BLaER1 treated with 17β-estradiol and CSF1 and Interleukin-3, amounts not matched to agents 10 nM and 100 nM (cell line): ENCODE data around the gene CFD.

Source experiments
- H3K27ac ChIP-seq, 11 experiments: shearing (Covaris generic); formaldehyde crosslinking; 2 replicates each; pipeline ENCODE4 v1.8.1; 2022
- H3K27me3 ChIP-seq, 11 experiments: shearing (Covaris generic); formaldehyde crosslinking; 2 replicates each; pipeline ENCODE4 v1.8.1; 2022
- H3K36me3 ChIP-seq, 11 experiments: shearing (Covaris generic); formaldehyde crosslinking; 2 replicates each; pipeline ENCODE4 v1.8.1; 2022
- H3K4me1 ChIP-seq, 10 experiments: shearing (Covaris generic); formaldehyde crosslinking; 2 replicates each; pipeline ENCODE4 v1.8.1; 2022
- H3K4me2 ChIP-seq, 11 experiments: shearing (Covaris generic); formaldehyde crosslinking; 2 replicates each; pipeline ENCODE4 v1.8.1; 2022
- H3K4me3 ChIP-seq, 10 experiments: shearing (Covaris generic); formaldehyde crosslinking; 2 replicates each; pipeline ENCODE4 v1.8.1; 2022
- H3K9ac ChIP-seq, 11 experiments: shearing (Covaris generic); formaldehyde crosslinking; 2 replicates each; pipeline ENCODE4 v1.8.1; 2022
- H3K9me3 ChIP-seq, 11 experiments: shearing (Covaris generic); formaldehyde crosslinking; replicated peaks in 1 of 11; 2 replicates each; pipeline ENCODE4 v1.8.1; 2022
- H4K20me1 ChIP-seq, 11 experiments: shearing (Covaris generic); formaldehyde crosslinking; 2 replicates each; pipeline ENCODE4 v1.8.1; 2022
- Cebpa-rat ChIP-seq, 11 experiments: shearing (Covaris generic); IDR thresholded peaks; 2 replicates each; pipeline ENCODE4 v1.8.1; 2022

The CFD gene

DNA sequence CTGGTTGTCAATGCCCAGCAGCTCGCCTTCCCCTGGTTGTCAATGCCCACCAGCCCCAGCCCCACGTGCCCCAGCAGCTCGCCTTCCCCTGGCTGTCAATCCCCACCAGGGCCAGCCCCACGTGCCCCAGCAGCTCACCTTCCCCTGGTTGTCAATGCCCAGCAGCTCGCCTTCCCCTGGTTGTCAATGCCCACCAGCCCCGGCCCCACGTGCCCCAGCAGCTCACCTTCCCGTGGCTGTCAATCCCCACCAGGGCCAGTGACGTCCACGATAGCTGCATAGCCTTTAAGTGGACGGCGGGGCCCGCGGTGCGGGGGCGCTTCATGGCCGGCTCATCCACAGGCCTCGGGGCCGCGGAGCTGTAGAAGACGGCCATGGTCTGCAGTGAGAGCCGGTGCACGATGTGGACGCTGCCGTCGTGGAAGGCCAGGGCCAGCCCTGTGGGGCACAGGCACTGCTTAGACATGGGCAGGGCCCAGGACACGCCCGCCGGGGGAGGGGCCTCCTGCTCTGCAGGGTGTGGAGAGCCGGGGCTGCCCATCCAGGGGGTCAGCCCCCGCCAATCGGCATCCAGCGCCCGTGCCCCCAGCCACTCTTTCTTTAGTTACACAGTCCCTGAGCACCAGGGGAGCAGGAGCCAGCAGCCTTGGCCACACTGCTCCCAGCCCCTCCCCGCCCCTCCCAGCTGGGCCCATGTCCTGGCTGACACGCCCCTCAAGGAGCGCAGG lies 20.4 kb downstream of the CFD start:
- Histone ChIP-seq H3K36me3 (peaks cover 63 to 84% (median 79%) of the 10 kb centered on the region in 11 experiments), H3K4me2 (no peak overlapping the region), H3K9me3 (no peaks in the 10 kb centered on the region), H3K4me1 (no peaks in the 10 kb centered on the region), H3K9ac (no peak overlapping the region), H3K4me3 (no peak overlapping the region), H3K27ac (no peak overlapping the region), H4K20me1 (peaks cover 0 to 84% (median 20%) of the 10 kb centered on the region in 11 experiments; a peak in 15 of 22 replicates), H3K27me3 (no peaks in the 10 kb centered on the region)
- TF ChIP-seq Cebpa-rat (IDR thresholded peaks at IDR 0.05) = no peak

DNA sequence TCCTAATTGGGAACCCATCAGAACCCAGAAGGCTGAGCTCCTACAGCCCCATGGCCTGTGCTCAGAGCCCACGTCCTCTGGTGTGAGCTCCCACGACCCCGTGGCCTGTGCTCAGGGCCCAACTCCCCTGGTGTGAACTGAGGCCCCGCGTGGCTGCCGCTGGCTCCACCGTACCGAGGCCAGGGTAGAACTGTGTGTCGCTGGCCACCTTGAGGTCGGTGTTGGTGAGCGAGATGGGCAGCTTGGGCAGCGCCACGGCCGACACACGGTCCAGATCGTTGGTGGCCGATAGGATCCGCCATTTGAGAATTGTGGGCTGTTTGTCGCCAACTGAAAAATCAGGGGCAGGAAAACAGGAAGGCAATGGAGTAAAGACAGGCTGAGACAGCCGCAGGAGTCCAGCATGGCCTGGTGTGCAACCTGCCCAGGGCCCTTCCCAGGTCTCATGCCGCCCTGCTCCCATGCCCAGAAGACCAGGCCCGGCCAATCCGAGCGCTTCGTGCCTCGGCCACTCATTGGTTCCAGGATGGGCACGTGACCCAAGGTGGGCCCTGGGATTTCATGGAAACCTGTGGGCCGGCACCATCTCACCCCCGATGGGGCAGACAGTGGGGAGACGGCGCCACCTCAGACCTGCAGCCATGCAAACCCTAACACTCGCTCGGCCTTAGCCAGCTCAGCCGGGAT lies 22.1 kb downstream of the CFD start:
- Histone ChIP-seq H3K27me3 (no peaks in the 10 kb centered on the region), H3K4me1 (no peaks in the 10 kb centered on the region), H3K9ac (no peak overlapping the region), H3K27ac (no peak overlapping the region), H3K9me3 (no peaks in the 10 kb centered on the region), H3K36me3 (peaks cover 64 to 84% (median 79%) of the 10 kb centered on the region in 11 experiments), H3K4me2 (no peak overlapping the region), H4K20me1 (peaks cover 0 to 84% (median 20%) of the 10 kb centered on the region in 11 experiments; a peak in 14 of 22 replicates), H3K4me3 (no peak overlapping the region)
- TF ChIP-seq Cebpa-rat (IDR thresholded peaks at IDR 0.05) = no peak

DNA sequence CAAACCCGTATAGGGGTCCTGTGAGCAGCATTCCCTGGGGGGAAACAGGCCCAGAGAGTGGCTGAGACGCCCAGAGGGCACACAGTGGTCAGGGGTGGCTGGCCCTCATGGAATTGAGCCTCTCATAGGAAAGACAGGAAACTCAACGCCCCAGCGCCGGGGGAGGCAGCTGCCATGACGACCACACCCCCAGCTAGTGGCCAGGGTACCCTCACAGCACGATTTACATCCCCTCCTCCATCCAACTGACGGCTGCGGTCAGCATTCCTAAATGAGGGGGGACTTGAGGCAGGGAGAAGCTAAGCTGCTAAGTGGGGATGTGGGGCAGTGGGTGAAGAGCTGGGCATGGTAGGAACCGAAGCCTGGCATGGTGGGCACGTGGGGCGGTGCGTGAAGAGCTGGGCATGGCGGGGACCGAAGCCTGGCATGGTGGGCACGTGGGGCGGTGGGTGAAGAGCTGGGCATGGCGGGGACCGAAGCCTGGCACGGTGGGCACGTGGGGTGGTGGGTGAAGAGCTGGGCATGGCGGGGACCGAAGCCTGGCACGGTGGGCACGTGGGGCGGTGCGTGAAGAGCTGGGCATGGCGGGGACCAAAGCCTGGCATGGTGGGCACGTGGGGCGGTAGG lies 23.5 kb downstream of the CFD start:
- Histone ChIP-seq H3K4me1 (no peaks in the 10 kb centered on the region), H3K9ac (no peak overlapping the region), H3K9me3 (no peaks in the 10 kb centered on the region), H3K27me3 (no peaks in the 10 kb centered on the region), H3K27ac (no peak overlapping the region), H3K4me2 (no peak overlapping the region), H4K20me1 (peaks cover 0 to 85% (median 14%) of the 10 kb centered on the region in 11 experiments; a peak in 12 of 22 replicates), H3K4me3 (no peak overlapping the region), H3K36me3 (peaks cover 70 to 90% (median 85%) of the 10 kb centered on the region in 11 experiments)
- TF ChIP-seq Cebpa-rat (IDR thresholded peaks at IDR 0.05) = no peak

DNA sequence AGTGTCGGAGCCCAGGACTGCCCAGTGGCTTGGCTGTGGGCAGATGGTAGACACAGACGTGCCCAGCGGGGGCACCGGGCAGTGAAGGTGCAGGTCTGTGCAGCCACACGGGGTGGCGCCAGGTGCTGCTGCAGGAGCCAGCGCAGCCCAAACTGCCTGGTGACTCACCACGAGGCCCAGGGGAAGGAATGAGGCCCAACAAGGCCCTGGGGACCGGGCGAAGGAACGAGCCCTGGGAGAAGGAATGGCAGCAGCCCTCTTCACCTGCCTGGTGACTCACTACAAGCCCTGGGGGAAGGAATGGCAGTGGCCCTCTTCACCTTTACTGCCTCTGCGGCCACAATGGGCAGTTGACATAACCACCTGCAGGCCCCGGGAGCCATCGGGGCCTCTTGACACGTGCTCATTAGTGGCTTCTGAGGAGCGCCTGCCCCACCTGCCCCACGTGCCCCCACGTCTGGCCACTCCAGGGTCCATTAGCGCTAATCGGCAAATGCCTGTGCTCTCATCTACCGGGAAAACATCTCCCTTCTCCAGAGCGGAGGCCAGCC lies 24.3 kb downstream of the CFD start:
- Histone ChIP-seq H3K27me3 (no peaks in the 10 kb centered on the region), H3K9me3 (no peaks in the 10 kb centered on the region), H3K4me1 (no peaks in the 10 kb centered on the region), H3K4me2 (no peak overlapping the region), H4K20me1 (peaks cover 0 to 93% (median 16%) of the 10 kb centered on the region in 11 experiments; a peak in 13 of 22 replicates), H3K36me3 (peaks cover 77 to 98% (median 92%) of the 10 kb centered on the region in 11 experiments), H3K9ac (no peak overlapping the region), H3K4me3 (no peak overlapping the region), H3K27ac (no peak overlapping the region)
- no peak for TF ChIP-seq Cebpa-rat (IDR thresholded peaks at IDR 0.05)

DNA sequence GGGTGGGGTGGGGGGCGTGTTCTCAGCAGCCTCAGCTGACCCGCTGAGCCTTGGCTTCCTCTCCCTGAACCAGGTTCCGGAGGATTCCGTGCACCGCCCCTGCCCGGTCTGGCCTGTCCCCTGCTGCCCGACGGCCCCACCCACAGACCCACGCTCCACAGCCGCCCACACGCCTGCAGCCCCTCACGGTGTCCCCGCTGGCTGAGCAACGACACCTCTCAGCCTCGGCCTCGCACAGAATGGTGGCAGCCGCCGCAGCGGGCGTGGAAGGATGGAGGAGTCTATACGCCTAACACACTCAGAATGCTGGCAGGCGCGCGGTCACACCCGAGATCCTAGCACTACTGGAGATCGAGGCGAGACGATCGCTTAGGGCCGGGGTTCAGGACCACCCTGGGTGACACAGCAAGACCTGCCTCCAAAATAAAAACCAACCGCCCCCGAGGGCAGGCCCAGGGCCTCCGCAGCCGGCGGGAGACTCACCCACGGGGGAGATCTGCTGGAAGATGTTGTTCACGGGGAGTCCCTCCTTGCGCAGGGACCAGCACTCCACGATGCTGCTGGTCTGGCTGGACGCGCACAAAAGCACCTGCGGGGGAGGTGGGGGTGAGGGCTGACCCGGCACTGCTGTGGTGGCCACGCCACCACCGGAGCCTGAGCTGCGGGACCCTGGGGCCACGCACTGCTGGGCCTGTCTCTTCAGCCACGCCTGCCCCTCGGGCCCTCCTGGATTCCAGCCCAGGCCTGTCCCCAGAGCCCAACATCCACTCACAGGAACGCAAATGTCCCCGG lies 25.2 kb downstream of the CFD start:
- peaks cover 86 to 100% (median 95%) of the 10 kb centered on the region in 11 experiments for H3K36me3 ChIP-seq
- no peak overlapping the region for H3K4me2 ChIP-seq
- no peaks in the 10 kb centered on the region for H3K27me3 ChIP-seq
- no peak overlapping the region for H3K27ac ChIP-seq
- H3K4me1 ChIP-seq = no peaks in the 10 kb centered on the region
- no peaks in the 10 kb centered on the region for H3K9me3 ChIP-seq
- H3K9ac ChIP-seq = no peak overlapping the region; a peak in 1 of 22 replicates
- no peak for TF ChIP-seq Cebpa-rat (IDR thresholded peaks at IDR 0.05)
- H4K20me1 ChIP-seq = peaks cover 1 to 95% (median 19%) of the 10 kb centered on the region in 11 experiments; a peak in 16 of 22 replicates
- H3K4me3 ChIP-seq = no peak overlapping the region

DNA sequence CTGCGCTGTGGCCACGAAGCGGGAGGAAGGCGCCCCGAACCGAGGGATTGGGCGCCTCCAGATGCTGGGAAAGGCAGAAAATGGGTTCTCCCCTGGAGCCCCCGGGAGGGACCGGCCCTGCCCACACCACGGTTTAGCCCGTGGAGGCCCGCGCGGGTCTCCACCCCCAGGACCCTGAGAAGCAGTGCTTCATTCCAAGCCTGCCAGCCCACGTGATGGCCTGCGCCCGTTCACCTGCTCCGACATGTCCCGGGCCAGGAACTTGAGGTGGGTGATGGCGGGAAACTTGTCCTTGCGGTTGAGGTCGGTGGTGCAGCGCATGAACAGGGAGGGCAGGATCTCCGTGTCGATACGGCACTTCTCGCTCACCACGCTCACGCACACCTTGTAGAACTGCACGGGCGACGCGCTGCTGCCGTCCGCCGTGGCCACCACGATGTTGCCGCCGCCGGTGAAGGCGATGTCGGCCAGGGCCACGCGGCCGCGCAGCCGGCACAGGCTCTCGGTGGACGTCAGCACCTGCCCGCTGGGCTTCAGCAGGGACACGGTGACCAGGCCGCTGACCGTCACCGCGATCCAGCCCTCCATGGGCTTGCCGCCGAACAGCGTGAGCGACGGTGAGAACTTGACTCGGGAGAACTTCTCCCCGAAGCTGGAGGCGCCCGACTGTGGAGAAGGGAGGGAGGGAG lies 26.2 kb downstream of the CFD start:
- TF ChIP-seq Cebpa-rat (IDR thresholded peaks at IDR 0.05) = no peak
- H3K4me2 ChIP-seq = no peak overlapping the region
- H4K20me1 ChIP-seq = peaks cover 9 to 95% (median 28%) of the 10 kb centered on the region in 11 experiments; a peak in 17 of 22 replicates
- no peak overlapping the region for H3K9ac ChIP-seq
- H3K27ac ChIP-seq = no peak overlapping the region
- no peaks in the 10 kb centered on the region for H3K27me3 ChIP-seq
- H3K36me3 ChIP-seq = peaks cover 93 to 100% (median 98%) of the 10 kb centered on the region in 11 experiments
- H3K4me3 ChIP-seq = no peak overlapping the region
- H3K4me1 ChIP-seq = no peaks in the 10 kb centered on the region
- no peaks in the 10 kb centered on the region for H3K9me3 ChIP-seq

DNA sequence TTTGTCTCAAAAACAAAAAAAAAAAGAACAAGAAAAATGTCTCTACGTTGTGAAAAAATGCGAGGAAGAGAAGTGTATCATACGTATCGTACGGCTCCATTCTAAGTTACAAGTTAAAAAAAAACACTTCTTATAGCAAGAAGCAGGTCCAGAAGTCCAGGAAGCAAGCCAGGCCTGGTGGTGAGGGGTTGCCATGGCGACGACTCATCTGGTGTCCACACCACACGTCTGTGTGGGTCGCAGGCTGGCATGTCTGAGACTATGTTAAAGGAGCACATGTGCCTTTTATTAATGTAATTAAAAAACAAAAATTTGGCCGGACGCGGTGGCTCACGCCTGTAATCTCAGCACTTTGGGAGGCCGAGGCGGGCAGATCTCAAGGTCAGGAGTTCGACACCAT lies 27.6 kb downstream of the CFD start:
- Histone ChIP-seq H3K4me2 (no peak overlapping the region), H3K4me1 (peaks cover 4 to 11% (median 4%) of the 10 kb centered on the region in 10 experiments; a peak in 16 of 20 replicates), H3K36me3 (peaks cover 79 to 92% (median 90%) of the 10 kb centered on the region in 11 experiments), H3K9ac (peak overlapping the region in 2 of 11 experiments; percentile 27 to 36; a peak in 1 of 22 replicates), H3K27ac (no peak overlapping the region), H3K9me3 (no peaks in the 10 kb centered on the region), H4K20me1 (peaks cover 5 to 95% (median 33%) of the 10 kb centered on the region in 11 experiments; a peak in 16 of 22 replicates), H3K4me3 (no peak overlapping the region), H3K27me3 (no peaks in the 10 kb centered on the region)
- no peak for TF ChIP-seq Cebpa-rat (IDR thresholded peaks at IDR 0.05)

DNA sequence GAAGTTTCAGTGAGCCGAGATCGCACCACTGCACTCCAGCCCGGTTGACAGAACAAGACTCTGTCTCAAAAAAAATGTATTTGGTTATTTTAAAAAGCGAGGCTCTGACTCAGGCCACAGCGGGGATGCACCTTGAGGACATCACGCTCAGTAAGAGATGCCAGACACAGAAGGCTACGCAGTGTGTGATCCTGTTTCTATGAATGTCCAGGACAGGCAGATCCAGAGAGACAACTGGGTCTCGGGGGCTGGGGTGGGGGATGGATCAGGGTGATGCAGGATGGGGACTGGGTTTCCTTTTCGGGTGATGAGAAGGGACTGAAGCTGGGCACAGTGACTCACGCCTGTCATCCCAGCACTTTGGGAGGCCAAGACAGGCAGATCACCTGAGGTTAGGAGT lies 28.1 kb downstream of the CFD start:
- Histone ChIP-seq H3K27me3 (no peaks in the 10 kb centered on the region), H3K27ac (no peak overlapping the region), H4K20me1 (peaks cover 0 to 92% (median 33%) of the 10 kb centered on the region in 11 experiments; a peak in 15 of 22 replicates), H3K4me3 (no peak overlapping the region), H3K4me2 (no peak overlapping the region), H3K9me3 (no peaks in the 10 kb centered on the region), H3K9ac (no peak overlapping the region), H3K4me1 (peaks cover 5 to 11% (median 6%) of the 10 kb centered on the region in 10 experiments; a peak in 16 of 20 replicates), H3K36me3 (peaks cover 74 to 87% (median 85%) of the 10 kb centered on the region in 11 experiments)
- TF ChIP-seq Cebpa-rat (IDR thresholded peaks at IDR 0.05) = no peak
